ENCODE results near the gene KERA.
"Not testable (repeated sequence)": the region's sequence is repeated elsewhere in the genome, so short reads cannot be mapped to it uniquely, and the experiment has no call there.

The KERA gene

GRCh38 chr12:91094957-91095356 is 37.1 kb upstream of the KERA start:
- DNase-seq: no peak
- no peak overlapping the region for H3K27ac ChIP-seq
- no peaks in the 10 kb centered on the region for H3K9me3 ChIP-seq (ENCODE audit: severe bottlenecking)
- no peak for TF ChIP-seq CTCF (IDR thresholded peaks at IDR 0.05; ENCODE audit: low read depth, low read length)
- no peaks in the 10 kb centered on the region for H3K36me3 ChIP-seq
- H3K27me3 ChIP-seq (ENCODE audit: insufficient read depth, low read depth, severe bottlenecking): no peaks in the 10 kb centered on the region
- no peak overlapping the region for H3K4me3 ChIP-seq (ENCODE audit: low read depth, low read length)

GRCh38 chr12:91094032-91094662 is 36.3 kb upstream of the KERA start:
- H3K36me3 ChIP-seq: no peaks in the 10 kb centered on the region
- no peaks in the 10 kb centered on the region for H3K27me3 ChIP-seq (ENCODE audit: insufficient read depth, low read depth, severe bottlenecking)
- DNase-seq: no peak
- H3K4me3 ChIP-seq (ENCODE audit: low read depth, low read length): no peak overlapping the region
- no peak for TF ChIP-seq CTCF (IDR thresholded peaks at IDR 0.05; ENCODE audit: low read depth, low read length)
- H3K27ac ChIP-seq: no peak overlapping the region
- peaks cover 3% of the 10 kb centered on the region for H3K9me3 ChIP-seq (ENCODE audit: severe bottlenecking)

GRCh38 chr12:91093341-91093740 is 35.5 kb upstream of the KERA start:
- H3K4me3 ChIP-seq (ENCODE audit: low read depth, low read length): no peak overlapping the region
- no peak for DNase-seq
- TF ChIP-seq CTCF (IDR thresholded peaks at IDR 0.05; ENCODE audit: low read depth, low read length): no peak

GRCh38 chr12:91091916-91092715 is 34.3 kb upstream of the KERA start:
- no peak overlapping the region for H3K27ac ChIP-seq
- H3K4me3 ChIP-seq (ENCODE audit: low read depth, low read length): no peak overlapping the region
- DNase-seq: no peak
- H3K9me3 ChIP-seq (ENCODE audit: severe bottlenecking): peaks cover 5% of the 10 kb centered on the region
- no peak for TF ChIP-seq CTCF (IDR thresholded peaks at IDR 0.05; ENCODE audit: low read depth, low read length)
- no peaks in the 10 kb centered on the region for H3K36me3 ChIP-seq
- no peaks in the 10 kb centered on the region for H3K27me3 ChIP-seq (ENCODE audit: insufficient read depth, low read depth, severe bottlenecking)

More at GRCh38 chr12:91093341-91093740, 35.5 kb upstream of the KERA start:
- no peaks in the 10 kb centered on the region for H3K27me3 ChIP-seq (ENCODE audit: insufficient read depth, low read depth, severe bottlenecking)
- peaks cover 3% of the 10 kb centered on the region for H3K9me3 ChIP-seq (ENCODE audit: severe bottlenecking)
- H3K27ac ChIP-seq: no peak overlapping the region
- H3K36me3 ChIP-seq: no peaks in the 10 kb centered on the region

GRCh38 chr12:91089953-91090352 is 32.1 kb upstream of the KERA start:
- H3K27ac ChIP-seq; DNase-seq; H3K4me3 ChIP-seq (ENCODE audit: low read depth, low read length); H3K36me3 ChIP-seq; H3K9me3 ChIP-seq (ENCODE audit: severe bottlenecking); H3K27me3 ChIP-seq (ENCODE audit: insufficient read depth, low read depth, severe bottlenecking): not testable (repeated sequence)

GRCh38 chr12:91080041-91080440 is 22.2 kb upstream of the KERA start:
- Histone ChIP-seq H3K4me3 (ENCODE audit: low read depth, low read length) (no peak overlapping the region), H3K9me3 (ENCODE audit: severe bottlenecking) (no peaks in the 10 kb centered on the region), H3K36me3 (no peaks in the 10 kb centered on the region), H3K27me3 (ENCODE audit: insufficient read depth, low read depth, severe bottlenecking) (no peaks in the 10 kb centered on the region), H3K27ac (no peak overlapping the region)
- no peak for DNase-seq
- no peak for TF ChIP-seq CTCF (IDR thresholded peaks at IDR 0.05; ENCODE audit: low read depth, low read length)
